Activated B cell treated with CpG ODN at 0.5 μM for 24 hours (primary cell): ENCODE results near the gene SFXN1. TPM values are rescaled to one million over a fixed set of nuclear protein-coding genes. Genes with fewer than 3 reads are reported as not detected.

Source experiments
- ATAC-seq: fragments of 200-7000 bp; cut with Tn5 transposase; one replicate; pipeline ENCODE4 v1.10.0; 2021; ENCODE audit warnings: low read depth, mild to moderate bottlenecking, moderate library complexity
- CTCF ChIA-PET: fragments of 350-600 bp; sonication (Branson Sonifier 250); formaldehyde crosslinking; loops from one replicate; lab custom pipeline; 2021; ENCODE audit warnings: antibody characterized with exemption; lab: Charles Lee
- POLR2A ChIA-PET: fragments of 350-600 bp; sonication (Branson Sonifier 250); formaldehyde crosslinking; loops from one replicate; lab custom pipeline; 2021; ENCODE audit warnings: antibody characterized with exemption; lab: Charles Lee
- DNase-seq: peaks from one replicate; pipeline ENCODE4 v3.0.0; 2022
- H3K27ac Mint-ChIP-seq: one replicate; pipeline ENCODE4 v1.8.0; 2020; ENCODE audit warnings: mixed read lengths
- H3K27me3 Mint-ChIP-seq: one replicate; pipeline ENCODE4 v1.8.0; 2021; ENCODE audit warnings: mixed read lengths
- H3K36me3 Mint-ChIP-seq: one replicate; pipeline ENCODE4 v1.8.0; 2021; ENCODE audit warnings: low read depth, mixed read lengths
- H3K4me1 Mint-ChIP-seq: one replicate; pipeline ENCODE4 v1.8.0; 2021; ENCODE audit warnings: mixed read lengths
- H3K4me3 Mint-ChIP-seq: one replicate; pipeline ENCODE4 v1.8.0; 2020; ENCODE audit warnings: mild to moderate bottlenecking, mixed read lengths
- H3K9me3 Mint-ChIP-seq: one replicate; pipeline ENCODE4 v1.8.0; 2020; ENCODE audit warnings: mixed read lengths
- CTCF ChIP-seq: fragments of 200-600 bp; IDR thresholded peaks from one replicate; pipeline ENCODE4 v1.8.0; 2022; ENCODE audit warnings: antibody characterized with exemption, mild to moderate bottlenecking
- intact Hi-C: fragments of 100-400 bp; cut with micrococcal nuclease; formaldehyde crosslinking; loops from one replicate; pipeline ENCODE4 v1.15.1; 2024
- total RNA-seq: library from RNA; stranded (reverse); gene quantifications from 2 replicates; pipeline ENCODE4 v1.2.3, GENCODE V29; 2022

Gene SFXN1
- total RNA-seq, 1 donor from 2014 or later, result 46.9 TPM

GRCh38 chr5:175538576-175538975 is 60.2 kb downstream of the SFXN1 start:
- no peak for TF ChIP-seq CTCF
- Mint-ChIP-seq H3K9me3 (no peaks in the 10 kb centered on the region), H3K4me3 (no peak overlapping the region), H3K27ac (no peak overlapping the region), H3K27me3 (peaks cover 2% of the 10 kb centered on the region), H3K4me1 (peaks cover 7% of the 10 kb centered on the region), H3K36me3 (no peaks in the 10 kb centered on the region)
- ChIA-PET CTCF (no interaction called here), POLR2A (no interaction called here)
- intact Hi-C loops, result loop anchor here (10.0 kb wide), 1 partner anchor 166 kb away; no protein-coding TSS in a partner anchor
- no peak for DNase-seq
- ATAC-seq, result no peak

GRCh38 chr5:175539936-175540335 is 61.6 kb downstream of the SFXN1 start:
- Mint-ChIP-seq H3K4me1 (no peaks in the 10 kb centered on the region), H3K27me3 (peaks cover 2% of the 10 kb centered on the region), H3K4me3 (no peak overlapping the region), H3K36me3 (no peaks in the 10 kb centered on the region), H3K27ac (no peak overlapping the region), H3K9me3 (no peaks in the 10 kb centered on the region)
- intact Hi-C loops, result loop anchor here (10.0 kb wide), 1 partner anchor 165 kb away; no protein-coding TSS in a partner anchor
- DNase-seq, result no peak
- CTCF ChIA-PET, result no interaction called here
- ATAC-seq, result no peak
- POLR2A ChIA-PET, result no interaction called here
- TF ChIP-seq CTCF, result no peak

- CTCF ChIA-PET, result no interaction called here
- no peak for ATAC-seq
- H3K4me3 Mint-ChIP-seq, result no peak overlapping the region
- no peak for TF ChIP-seq CTCF
- no peaks in the 10 kb centered on the region for H3K36me3 Mint-ChIP-seq
- peaks cover 5% of the 10 kb centered on the region for H3K27me3 Mint-ChIP-seq
- H3K4me1 Mint-ChIP-seq, result no peaks in the 10 kb centered on the region
- no peak overlapping the region for H3K27ac Mint-ChIP-seq
- POLR2A ChIA-PET, result no interaction called here
- intact Hi-C loops, result no loop called here
- DNase-seq, result no peak
- H3K9me3 Mint-ChIP-seq, result no peaks in the 10 kb centered on the region
Observed at GRCh38 chr5:175541264-175541663, 62.9 kb downstream of the SFXN1 start.

GRCh38 chr5:175542232-175542965 is 64.0 kb downstream of the SFXN1 start:
- Mint-ChIP-seq H3K9me3 (no peaks in the 10 kb centered on the region), H3K4me3 (no peak overlapping the region), H3K27ac (no peak overlapping the region), H3K27me3 (peaks cover 7% of the 10 kb centered on the region), H3K4me1 (no peaks in the 10 kb centered on the region), H3K36me3 (no peaks in the 10 kb centered on the region)
- ChIA-PET CTCF (no interaction called here), POLR2A (no interaction called here)
- ATAC-seq (no peak), DNase-seq (no peak)
- TF ChIP-seq CTCF, result no peak
- intact Hi-C loops, result no loop called here

GRCh38 chr5:175542966-175543235 is 64.5 kb downstream of the SFXN1 start:
- DNase-seq (no peak), ATAC-seq (no peak)
- intact Hi-C loops, result no loop called here
- POLR2A ChIA-PET, result no interaction called here
- peaks cover 8% of the 10 kb centered on the region for H3K27me3 Mint-ChIP-seq
- H3K9me3 Mint-ChIP-seq, result no peaks in the 10 kb centered on the region
- TF ChIP-seq CTCF, result no peak
- no peak overlapping the region for H3K4me3 Mint-ChIP-seq
- H3K27ac Mint-ChIP-seq, result no peak overlapping the region
- no peaks in the 10 kb centered on the region for H3K4me1 Mint-ChIP-seq
- no peaks in the 10 kb centered on the region for H3K36me3 Mint-ChIP-seq
- CTCF ChIA-PET, result no interaction called here
